Measurements from ENCODE around the gene RAPGEF6.

RAPGEF6 gene

GRCh38 chr5:131579917-131580671 is 54.9 kb downstream of the RAPGEF6 start:
- H4K20me1 ChIP-seq (ENCODE audit: control insufficient read depth, insufficient read depth, low read depth, low read length): no peaks in the 10 kb centered on the region
- no peaks in the 10 kb centered on the region for H3K9me2 ChIP-seq (replicated peaks; ENCODE audit: control insufficient read depth, low read length)
- H3K9me3 ChIP-seq (ENCODE audit: control insufficient read depth, insufficient read depth, low read length): peaks cover 5% of the 10 kb centered on the region; the same call in 1 of the 2 replicates
- H3K27ac ChIP-seq (ENCODE audit: low read depth, low read length): no peak overlapping the region
- H3K27me3 ChIP-seq (ENCODE audit: control insufficient read depth, low read length): no peaks in the 10 kb centered on the region
- no peak overlapping the region for H3K4me2 ChIP-seq (ENCODE audit: low read length)
- H3F3A ChIP-seq (ENCODE audit: control insufficient read depth, insufficient read depth): no peaks in the 10 kb centered on the region
- H3K79me2 ChIP-seq (ENCODE audit: control insufficient read depth, low read length): peaks cover 94% of the 10 kb centered on the region
- H3K4me3 ChIP-seq (ENCODE audit: low read length): no peak overlapping the region
- peaks cover 65% of the 10 kb centered on the region for H3K36me3 ChIP-seq (ENCODE audit: control insufficient read depth, low read length)
- no peak for TF ChIP-seq CTCF (IDR thresholded peaks at IDR 0.05; ENCODE audit: low read depth, low read length, poor library complexity, severe bottlenecking)
- no peak for TF ChIP-seq EZH2phosphoT487 (IDR thresholded peaks at IDR 0.05; ENCODE audit: borderline replicate concordance, low read length)
- no peaks in the 10 kb centered on the region for H3K4me1 ChIP-seq (ENCODE audit: control insufficient read depth, low read length)

- Histone ChIP-seq H3K4me1 (ENCODE audit: control insufficient read depth, low read length) (no peaks in the 10 kb centered on the region), H3K79me2 (ENCODE audit: control insufficient read depth, low read length) (peaks cover 91% of the 10 kb centered on the region), H3K27ac (ENCODE audit: low read depth, low read length) (no peak overlapping the region), H3K9me2 (replicated peaks; ENCODE audit: control insufficient read depth, low read length) (no peaks in the 10 kb centered on the region), H3K4me3 (ENCODE audit: low read length) (no peak overlapping the region), H3K36me3 (ENCODE audit: control insufficient read depth, low read length) (peaks cover 29% of the 10 kb centered on the region), H3K27me3 (ENCODE audit: control insufficient read depth, low read length) (no peaks in the 10 kb centered on the region), H3F3A (ENCODE audit: control insufficient read depth, insufficient read depth) (no peaks in the 10 kb centered on the region), H4K20me1 (ENCODE audit: control insufficient read depth, insufficient read depth, low read depth, low read length) (no peaks in the 10 kb centered on the region), H3K4me2 (ENCODE audit: low read length) (no peak overlapping the region), H3K9me3 (ENCODE audit: control insufficient read depth, insufficient read depth, low read length) (peaks cover 2% of the 10 kb centered on the region; the same call in 1 of the 2 replicates)
- TF ChIP-seq CTCF (IDR thresholded peaks at IDR 0.05; ENCODE audit: low read depth, low read length, poor library complexity, severe bottlenecking) (no peak), EZH2phosphoT487 (IDR thresholded peaks at IDR 0.05; ENCODE audit: borderline replicate concordance, low read length) (no peak)
These were observed 59.3 kb downstream of the RAPGEF6 start for GRCh38 chr5:131575660-131576227.

GRCh38 chr5:131571669-131572168 is 63.3 kb downstream of the RAPGEF6 start:
- peaks cover 15% of the 10 kb centered on the region for H3K36me3 ChIP-seq (ENCODE audit: control insufficient read depth, low read length)
- H3K4me2 ChIP-seq (ENCODE audit: low read length): no peak overlapping the region

More at GRCh38 chr5:131571669-131572168, 63.3 kb downstream of the RAPGEF6 start:
- TF ChIP-seq CTCF (IDR thresholded peaks at IDR 0.05; ENCODE audit: low read depth, low read length, poor library complexity, severe bottlenecking) (no peak), EZH2phosphoT487 (IDR thresholded peaks at IDR 0.05; ENCODE audit: borderline replicate concordance, low read length) (no peak)
- Histone ChIP-seq H3K27me3 (ENCODE audit: control insufficient read depth, low read length) (no peaks in the 10 kb centered on the region), H3F3A (ENCODE audit: control insufficient read depth, insufficient read depth) (no peaks in the 10 kb centered on the region), H3K9me3 (ENCODE audit: control insufficient read depth, insufficient read depth, low read length) (no peaks in the 10 kb centered on the region), H3K9me2 (replicated peaks; ENCODE audit: control insufficient read depth, low read length) (no peaks in the 10 kb centered on the region), H3K27ac (ENCODE audit: low read depth, low read length) (no peak overlapping the region), H3K79me2 (ENCODE audit: control insufficient read depth, low read length) (peaks cover 82% of the 10 kb centered on the region), H4K20me1 (ENCODE audit: control insufficient read depth, insufficient read depth, low read depth, low read length) (peaks cover 4% of the 10 kb centered on the region), H3K4me1 (ENCODE audit: control insufficient read depth, low read length) (no peaks in the 10 kb centered on the region), H3K4me3 (ENCODE audit: low read length) (no peak overlapping the region)
